DMS 273 treated with DMSO at 0.1 percent for 48 hours (cell line): ENCODE data around the gene TNIP1.

ENCODE experiments used
- DNase-seq: peaks from one replicate; lab custom pipeline; 2025; lab: John Stamatoyannopoulos, UW

The TNIP1 gene

DNA sequence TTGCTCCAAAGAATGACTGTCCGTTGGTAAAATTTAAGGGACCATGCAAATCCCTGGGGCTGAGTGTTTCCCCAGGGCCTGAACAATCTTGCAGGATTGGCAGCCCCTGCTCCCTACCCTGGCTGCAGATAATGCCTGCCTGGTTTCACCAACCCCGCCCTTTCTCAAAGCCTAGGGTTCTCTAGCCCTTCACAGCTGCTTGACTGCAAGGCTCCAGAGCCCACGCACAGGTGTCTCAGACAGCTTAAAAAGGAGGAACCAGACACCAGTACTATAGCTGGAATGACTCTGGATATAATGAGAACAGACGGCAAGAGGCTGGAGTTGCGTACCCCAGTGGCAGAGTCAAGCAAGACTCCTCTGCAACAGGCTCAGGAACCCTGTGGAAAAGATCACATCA lies 25.2 kb upstream of the TNIP1 start:
- DNase-seq = no peak

DNA sequence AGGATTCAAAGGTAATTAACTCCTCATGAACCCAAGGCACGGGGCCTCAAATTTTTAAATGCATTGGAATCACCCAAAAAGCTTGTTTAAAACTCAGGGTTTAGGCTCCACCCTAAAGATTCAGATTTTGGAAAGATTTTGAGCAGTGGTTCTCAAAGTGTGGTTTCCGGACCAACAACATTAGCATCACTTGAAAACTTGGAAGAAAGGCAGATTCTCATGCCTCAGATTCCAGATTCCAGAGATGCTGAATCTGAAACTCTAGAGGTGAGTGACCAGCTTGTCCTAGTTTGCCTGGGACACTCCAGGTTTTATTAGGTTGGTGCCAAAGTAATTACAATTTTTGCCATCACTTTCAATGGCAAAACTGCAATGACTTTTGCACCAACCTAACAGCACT lies 24.7 kb upstream of the TNIP1 start:
- DNase-seq = no peak

DNA sequence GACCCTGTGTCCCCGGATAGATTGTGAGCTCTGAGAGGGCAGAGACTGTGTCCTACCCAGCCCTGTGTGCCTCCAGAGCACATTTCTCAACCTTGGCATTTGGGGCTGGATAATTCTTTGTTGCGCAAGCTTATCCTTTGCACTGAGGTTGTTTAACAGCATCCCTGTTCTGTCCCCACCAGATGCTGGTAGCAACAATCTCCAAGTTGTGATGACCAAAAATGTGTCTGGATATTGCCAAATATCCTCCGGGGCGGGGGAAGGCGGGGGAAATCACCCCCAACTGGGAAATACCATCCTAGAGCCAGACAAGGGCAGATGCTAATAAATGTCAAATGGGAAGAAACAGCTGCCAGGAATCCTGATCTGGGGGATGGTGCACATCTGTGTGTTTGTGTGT lies 24.0 kb upstream of the TNIP1 start:
- DNase-seq = no peak

DNA sequence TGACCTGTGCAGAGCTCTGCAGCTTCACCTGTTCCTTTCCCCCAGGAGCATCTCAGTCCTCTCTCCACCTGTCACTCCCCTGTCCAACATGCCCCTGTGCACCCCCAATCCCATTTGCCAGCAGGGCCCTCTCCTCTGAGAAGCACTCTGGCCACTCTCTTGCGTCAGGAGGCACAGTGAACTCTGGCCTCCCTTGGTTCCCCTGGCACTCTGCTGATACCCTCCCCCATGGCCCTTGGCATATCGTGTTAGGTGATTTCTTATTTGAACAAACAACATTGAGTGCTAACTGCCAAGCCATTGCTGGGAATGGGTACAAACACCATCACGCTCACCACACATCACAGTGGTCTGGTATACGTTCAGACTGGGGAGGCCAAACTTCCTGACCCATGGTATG lies 20.9 kb upstream of the TNIP1 start:
- no peak for DNase-seq

DNA sequence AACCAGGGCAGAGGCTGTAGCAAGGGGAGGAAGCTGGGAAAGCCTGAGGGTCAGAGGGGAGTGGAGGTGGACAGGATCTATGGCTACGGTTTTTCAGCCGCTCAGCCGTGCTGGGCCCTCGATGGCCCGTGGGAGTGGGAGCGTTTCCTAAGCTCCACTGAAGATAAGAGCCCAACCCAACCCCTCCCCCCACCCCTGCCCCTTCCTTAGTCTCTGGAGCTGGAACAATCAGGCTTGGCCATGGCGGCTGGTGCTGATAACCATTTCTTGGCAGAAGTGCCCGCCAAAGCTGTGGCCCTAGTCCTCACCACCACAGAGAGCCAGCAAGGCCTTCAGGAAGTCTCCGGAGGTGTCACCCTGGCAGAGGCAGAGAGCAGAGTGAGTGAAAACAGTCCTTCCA lies 20.3 kb upstream of the TNIP1 start:
- no peak for DNase-seq

DNA sequence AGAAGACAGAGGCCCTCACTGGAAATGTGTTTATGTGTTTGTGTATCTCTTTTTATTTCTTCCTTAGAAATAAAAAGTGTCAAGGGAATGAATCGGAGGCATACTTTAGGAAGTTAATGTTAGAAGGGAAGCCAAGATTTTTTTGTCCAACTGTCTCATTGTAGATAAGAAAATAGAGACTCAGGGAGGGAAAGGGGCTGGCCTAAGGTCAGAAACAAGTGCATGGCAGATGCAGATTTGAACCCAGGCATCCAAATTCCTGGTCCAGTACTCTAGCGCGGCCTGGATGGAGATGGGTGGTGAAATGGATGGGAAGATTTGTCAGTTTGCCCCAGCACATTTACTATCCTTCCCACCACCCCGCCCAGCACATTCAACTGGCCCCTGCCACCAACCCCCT lies 19.8 kb upstream of the TNIP1 start:
- no peak for DNase-seq

DNA sequence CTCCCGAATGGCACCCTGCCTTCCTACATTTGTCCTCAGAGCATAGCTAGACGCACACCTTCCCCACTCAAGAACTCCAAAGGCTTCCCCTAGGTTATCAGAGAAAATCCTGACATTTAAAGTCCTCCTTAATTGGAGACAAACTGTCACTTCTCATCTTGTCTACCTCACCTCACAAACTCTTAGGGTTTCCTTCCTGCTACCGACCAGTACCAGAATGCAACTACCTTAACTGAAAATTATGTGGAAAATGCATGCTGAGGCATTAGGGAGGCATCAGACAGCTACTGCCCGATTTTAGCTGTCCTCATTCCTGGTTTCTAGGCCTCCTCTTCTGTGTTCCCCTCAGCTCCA lies 17.9 kb upstream of the TNIP1 start:
- no peak for DNase-seq

DNA sequence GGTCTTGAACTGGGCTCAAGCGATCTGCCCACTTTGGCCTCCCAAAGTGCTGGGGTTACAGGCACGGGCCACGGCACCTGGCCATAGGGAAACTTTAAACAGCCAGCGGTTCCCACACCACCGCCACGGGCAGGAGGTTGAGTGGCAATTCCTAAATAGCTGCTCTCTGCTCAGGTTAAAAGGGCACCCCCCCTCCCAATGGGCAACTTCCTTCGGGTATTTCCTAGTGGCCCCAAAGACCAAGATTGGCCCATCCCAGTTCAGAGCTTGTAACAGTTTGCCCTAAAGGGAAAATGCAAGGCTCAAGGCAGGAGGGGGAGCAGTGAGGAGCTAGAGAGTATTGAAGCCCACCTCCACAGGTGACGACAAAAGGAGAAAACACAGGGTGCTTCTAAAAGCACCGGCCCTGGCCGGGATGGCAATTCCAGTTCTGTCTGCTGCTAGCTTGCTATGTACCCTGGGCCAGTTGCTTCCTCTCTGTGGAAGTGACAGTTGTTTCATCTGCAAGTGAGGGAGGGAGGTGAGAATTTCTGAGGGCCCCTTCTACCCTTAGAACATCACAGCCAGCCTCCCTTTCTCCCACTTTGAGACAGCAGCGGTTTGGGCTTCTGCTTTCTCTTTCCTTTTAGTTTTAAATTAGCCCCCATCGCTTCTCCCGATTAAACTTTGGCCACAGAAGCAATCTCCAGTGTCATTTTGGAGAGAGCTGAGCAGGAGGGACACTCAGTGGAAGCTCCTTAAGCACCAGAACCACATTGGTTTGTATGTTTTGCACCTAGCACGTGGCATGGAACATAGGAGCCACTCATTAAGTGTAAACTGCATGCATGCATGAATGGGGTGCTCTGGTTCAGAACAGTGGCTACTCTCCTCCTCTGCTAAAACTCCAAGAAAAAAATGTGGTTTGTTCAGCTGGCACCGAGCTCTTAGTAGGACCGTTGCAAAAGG lies 17.3 kb upstream of the TNIP1 start:
- DNase-seq = no peak

DNA sequence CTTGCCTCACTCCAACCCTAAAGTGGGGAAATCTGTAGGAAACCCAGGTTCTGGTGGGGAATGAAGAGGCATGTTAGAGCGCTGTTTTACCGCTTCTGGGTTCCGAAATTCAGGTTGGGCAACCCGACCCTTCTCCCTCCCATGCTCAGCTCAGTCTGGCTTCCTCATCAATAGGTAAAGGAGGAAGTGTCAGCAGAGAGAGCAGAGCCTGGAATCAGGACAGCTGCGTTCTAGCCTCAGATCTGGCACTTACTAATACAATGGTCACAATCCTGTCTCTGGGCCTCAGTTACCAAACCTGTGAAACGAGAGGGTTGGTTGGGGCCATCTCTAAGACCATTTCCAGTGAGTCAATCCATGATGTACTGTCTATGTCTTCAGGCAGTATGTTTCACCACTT lies 16.2 kb upstream of the TNIP1 start:
- DNase-seq = no peak

DNA sequence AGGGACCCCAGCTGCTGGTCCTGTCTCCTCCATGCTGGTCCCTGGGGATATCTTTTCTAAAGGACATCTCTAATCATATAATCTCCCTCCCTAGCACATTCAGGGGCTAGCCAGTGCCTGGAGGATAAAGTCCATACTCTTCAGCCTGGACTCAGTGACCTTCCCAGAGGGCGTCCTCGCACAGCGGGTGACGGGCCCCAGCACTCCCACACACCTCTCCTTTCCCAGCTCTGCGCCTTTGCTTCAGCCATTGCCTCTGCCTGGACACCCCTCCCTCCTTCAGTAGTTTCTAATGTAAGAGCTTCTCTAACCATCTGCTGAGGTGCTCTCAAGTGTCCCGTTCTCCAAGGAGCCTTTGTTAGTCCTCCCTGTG lies 15.2 kb upstream of the TNIP1 start:
- DNase-seq = no peak

DNA sequence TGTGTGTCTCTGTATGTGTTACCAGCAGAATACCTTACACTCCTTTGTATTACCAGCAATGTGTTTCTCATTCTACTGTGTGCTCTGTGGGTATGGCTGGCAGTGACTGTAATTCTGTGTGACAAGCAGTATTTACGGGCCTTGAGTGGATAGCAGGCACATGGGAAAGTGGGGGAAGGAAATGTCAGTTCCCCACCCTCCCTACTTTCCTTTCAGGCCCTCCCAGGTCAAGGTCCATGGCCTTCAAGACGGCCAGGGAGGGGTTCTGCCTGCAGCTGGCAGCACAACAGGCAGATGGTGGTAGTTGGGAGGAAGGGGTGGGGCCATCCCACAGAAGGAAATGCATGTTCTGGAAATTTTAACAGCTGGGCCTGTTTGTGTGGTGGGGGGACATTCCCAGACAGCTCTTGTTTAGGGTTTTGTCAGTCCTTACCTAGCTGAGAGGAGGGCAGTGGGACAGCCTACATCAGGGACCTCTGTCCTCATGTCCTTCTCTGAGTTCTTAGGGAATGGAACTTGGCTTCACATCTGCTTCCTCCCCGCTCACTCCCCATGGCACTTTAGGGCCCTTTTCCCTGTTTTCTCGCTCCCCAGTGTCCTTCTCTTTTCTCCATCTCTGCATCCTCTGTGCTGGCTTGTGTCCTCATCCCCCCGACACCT lies 14.6 kb upstream of the TNIP1 start:
- DNase-seq = peak; percentile 37

DNA sequence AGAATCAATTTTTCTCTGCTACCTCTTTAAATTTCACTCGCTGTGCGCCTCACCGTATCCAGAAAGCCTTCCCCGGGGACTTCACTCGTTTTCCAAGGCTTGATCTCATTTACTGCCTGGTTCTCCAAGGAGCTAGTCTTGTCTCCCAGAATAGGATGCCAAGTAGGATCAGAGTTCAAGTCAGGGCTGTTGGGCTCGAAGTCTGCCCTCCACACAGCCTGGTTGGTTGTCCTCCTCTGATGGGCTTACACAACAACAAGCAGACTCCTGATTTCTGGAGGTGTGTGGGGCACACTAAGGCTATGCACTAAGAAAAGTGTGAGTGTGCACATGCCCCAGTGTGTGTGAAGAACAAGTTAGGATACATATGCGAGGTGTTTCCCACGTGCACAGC lies 14.0 kb upstream of the TNIP1 start:
- no peak for DNase-seq

DNA sequence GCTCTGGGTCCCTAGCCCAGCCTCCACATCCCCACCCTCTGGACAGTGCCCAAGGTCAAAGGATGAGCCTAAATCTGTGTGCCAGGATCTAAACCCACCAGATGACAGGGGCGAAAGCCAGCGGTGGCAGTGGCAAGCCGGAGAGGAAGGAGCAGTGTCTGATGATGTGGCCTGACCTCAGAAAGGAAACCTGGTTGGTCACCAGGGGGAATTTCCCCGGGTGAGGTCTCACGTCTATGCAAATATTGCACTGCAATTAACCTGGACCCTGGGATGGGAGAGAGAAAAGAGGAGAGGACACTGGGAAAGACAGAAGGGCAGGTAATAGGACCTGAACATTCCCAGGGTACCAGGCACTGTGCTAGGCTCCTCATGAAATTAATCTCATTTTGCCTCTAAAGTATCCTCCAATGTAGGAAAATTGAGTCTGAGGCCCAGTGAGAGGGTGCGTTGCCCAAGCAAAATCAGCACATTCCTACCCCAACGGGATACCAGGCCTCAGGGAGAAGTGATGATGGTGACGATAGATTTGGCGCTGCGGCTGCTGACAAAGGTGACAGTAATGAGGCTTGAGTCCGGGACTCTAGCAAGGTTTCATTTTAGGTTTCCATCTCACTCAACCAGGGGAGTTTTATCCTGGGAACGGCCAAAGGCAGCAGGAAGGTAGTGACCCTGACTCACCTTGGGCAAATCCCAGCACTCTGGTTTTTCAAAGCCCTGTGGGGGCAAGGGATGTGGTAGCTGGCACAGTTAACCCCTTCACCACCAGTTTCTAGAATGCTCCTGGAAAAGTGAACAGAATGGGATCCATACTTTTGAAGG lies 13.4 kb upstream of the TNIP1 start:
- DNase-seq = no peak

DNA sequence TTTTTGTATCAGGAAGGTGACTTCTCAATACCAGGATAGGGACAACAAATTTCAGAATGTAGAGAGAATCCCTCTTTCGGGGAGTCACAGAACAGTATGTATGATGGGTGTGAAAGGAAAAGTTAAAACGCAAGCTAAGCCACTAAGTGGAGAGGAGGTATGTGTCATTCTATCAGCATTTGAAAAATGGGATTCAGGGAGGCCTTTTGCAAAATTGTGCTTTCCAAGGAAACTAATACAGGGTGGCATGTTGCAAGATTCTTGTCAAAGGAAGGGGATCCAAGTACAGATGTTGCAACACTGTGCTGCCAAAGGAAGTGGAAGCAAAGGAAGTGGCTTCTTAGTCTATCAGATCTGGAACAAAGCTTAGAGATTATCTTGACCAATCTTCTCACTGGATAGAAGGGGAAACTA lies 12.6 kb upstream of the TNIP1 start:
- no peak for DNase-seq

DNA sequence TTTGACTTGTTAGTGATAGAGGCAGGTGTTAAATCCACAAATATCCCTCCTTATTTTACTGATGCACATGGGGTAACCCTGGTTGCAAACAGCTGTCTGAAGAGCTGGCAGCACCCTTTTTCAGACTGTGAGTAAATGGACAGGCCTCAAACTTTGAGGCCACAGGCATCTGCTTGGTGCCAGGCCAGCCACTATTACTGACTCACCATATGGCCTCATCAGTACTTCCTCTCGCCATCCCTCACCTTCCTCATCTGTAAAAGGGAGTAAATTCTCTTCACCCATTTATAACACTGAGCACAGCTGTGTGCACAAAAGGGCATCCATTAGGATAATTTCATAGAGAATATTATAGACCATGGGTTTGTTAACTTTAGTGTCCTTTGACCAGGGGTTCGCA lies 11.9 kb upstream of the TNIP1 start:
- DNase-seq = peak; percentile 28

DNA sequence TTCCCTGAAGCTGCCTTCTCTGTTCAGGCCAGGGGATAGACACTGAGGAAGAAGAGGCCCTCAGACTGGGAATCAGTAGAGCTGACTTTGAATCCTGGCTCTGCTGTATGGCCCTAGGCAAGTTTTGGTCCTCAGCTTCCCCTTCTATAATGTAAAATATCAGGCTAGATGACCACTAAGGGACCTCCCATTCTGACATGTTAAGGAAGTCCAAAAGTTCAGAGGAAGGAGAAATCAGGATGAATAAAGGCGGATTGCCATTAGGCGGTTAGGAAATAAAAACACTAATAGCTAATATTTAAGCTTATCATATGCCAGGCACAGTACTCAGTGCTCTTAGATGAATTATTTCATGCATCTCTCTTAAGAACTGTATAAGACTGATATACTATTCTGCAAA lies 8.9 kb upstream of the TNIP1 start:
- no peak for DNase-seq

DNA sequence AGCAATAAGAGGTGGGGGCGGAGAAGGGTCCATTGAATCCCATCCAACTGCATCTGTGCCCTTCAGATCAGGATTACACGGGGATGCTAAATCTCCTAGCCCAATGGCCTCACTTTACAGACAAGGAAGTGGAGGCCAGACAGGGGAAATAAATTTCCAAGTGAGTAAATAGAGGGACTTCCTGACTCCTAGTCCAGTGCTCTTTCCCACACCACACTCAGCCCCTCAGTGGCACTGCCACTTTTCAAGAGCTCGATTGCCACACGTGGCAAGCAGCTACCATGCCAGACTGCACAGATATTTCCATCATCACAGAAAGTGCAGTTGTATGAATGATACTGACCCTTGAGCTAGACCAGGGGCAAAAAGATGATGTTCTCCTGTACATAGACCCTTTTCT lies 8.2 kb upstream of the TNIP1 start:
- DNase-seq = no peak

DNA sequence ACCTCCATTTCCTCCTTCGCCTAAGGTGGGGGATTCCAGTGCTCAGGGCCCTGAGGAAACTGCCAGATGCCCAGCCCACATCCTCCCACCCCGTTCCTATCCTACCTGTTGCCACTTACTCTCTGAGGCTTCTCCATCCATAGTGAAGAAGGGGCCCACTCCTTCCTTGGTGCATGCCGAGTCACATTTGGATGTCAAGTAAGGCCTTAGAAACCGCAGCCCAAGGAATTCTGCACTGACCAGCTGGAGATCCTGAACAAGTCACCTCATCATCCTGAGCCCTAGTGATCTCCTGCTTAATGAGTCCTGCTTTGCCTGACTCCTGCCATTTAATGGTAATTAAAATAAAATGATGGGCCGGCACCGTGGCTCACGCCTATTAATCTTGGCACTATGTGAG lies 6.7 kb upstream of the TNIP1 start:
- no peak for DNase-seq

DNA sequence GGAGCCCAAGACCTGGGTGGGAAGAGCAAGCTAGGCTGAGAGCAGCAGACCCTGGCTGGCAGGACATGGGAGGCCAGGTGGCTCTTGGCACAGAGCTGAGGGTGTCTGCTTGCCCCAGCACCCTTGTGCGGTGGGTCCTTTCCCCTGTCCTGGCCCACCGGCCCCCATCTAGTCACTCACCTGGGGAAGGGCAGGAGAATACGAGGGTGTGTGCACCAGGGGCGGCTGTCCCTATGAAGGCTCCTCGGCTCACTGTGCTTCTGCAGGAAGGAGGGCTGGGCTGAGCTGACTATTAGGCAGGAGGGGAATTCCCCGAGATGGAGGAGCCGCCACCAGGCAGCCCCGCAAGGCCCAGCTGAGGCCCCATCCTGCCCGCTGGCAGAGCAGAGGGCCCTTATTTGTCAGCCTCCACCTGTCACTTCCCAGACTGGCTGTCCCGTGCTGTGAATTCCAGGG lies 6.1 kb upstream of the TNIP1 start:
- no peak for DNase-seq

DNA sequence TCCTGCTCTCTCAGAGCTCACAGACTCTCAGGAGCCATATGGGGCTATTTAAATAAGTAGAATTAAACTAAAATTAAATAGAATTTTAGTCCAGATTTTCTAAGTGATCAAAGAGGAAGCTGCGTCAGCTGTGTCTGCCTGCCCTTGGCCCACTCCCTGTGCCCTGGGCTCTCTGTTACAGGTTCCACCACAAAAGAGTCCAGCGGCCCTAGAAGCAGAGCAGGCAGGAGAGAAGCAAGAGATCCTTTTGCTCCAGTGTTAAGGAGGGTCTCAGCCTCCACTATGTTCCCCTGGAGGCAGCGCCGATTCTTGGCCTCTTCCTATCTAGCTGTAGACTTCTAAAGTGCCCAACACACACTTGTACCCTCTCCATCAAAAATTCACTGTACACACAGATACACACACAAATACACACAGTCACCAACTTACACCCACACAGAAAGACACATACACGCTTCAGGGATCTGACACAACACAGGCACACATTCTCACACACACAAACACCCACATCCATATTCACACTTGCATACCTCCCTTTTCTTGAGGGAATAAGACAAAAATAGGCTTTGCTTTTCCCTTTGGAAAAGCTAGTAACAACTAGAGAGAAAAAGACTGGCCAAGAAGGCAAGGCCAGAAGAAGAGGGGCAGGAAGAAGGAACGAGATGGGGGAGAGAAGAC lies 5.5 kb upstream of the TNIP1 start:
- DNase-seq = no peak

DNA sequence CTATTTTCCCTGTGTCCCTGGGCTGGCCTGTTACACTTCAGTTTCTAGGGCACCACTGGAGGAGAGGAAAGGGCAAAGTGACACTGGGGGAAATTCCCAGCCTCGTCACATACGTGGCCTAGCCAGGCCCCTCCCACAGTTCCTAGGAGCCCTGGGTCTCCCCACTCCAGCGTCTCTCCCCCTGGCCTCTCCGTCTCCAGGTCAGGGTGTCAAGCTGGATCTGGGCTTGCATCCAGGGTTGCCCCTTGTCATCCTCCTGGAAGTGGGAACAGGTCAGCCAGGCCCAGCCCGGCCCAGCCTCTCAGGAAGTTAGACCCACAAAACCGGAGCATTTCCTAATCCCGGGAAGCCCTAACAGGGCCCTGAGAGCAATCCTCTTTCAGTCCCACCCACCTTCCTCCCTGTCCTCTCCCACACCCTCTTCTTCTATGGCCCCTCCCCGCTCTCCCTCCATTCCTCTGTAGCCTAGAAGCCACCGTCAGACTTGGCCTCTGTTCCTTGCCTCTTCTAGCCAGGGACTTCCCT lies 4.7 kb upstream of the TNIP1 start:
- no peak for DNase-seq

DNA sequence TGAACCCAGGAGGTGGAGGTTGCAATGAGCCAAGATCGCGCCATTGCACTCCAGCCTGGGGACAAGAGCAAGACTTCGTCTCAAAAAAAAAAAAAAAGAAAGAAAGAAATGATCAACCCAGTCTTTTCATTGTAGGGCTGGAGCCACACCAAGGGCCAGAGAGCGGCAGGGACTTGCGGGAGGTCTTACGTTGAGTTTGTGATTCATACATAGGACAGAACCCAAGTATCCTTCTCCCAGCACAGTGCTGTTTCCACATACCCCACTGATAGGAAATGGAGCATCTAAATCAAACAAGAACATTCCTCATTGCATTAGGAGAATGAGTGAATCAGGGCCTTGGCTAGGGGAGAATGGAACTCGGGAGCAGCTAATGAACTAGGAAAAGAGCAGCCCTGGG lies 3.5 kb upstream of the TNIP1 start:
- DNase-seq = no peak
